GM12873 (cell line): ENCODE measurements around the gene TMEM164.

Experiments used
- CTCF ChIP-seq: IDR thresholded peaks from 2 replicates; pipeline ENCODE4 v1.5.1; 2012; ENCODE audit warnings: low read depth, mild to moderate bottlenecking, moderate library complexity, low read length, control low read depth; ENCODE audit not compliant: insufficient read depth; ENCODE audit errors: missing control alignments

The TMEM164 gene

DNA sequence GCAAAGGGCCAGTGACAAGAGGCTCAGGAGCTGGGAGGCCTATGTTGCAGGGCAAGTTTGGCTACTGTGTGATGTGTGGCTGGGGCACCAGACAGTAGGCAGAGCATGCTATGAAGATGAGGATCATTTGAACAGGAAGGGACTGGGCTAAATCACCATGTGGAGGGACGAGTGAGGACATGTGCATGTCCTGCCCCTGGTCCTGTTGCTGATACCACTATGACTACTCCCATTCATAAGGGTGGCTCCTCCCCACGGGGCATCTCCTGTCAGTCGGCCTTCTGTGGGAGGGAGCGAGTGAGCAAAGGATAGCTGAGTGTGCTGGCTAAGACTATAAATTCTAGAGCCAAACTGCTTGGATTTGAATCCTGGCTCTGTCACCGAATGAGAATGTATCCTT lies 139.2 kb downstream of the TMEM164 start:
- no peak for TF ChIP-seq CTCF

- no peak for TF ChIP-seq CTCF
These were observed 140.7 kb downstream of the TMEM164 start for GRCh38 chrX:110143454-110144210.

- TF ChIP-seq CTCF = no peak
These were observed 142.4 kb downstream of the TMEM164 start for GRCh38 chrX:110145311-110145710.

DNA sequence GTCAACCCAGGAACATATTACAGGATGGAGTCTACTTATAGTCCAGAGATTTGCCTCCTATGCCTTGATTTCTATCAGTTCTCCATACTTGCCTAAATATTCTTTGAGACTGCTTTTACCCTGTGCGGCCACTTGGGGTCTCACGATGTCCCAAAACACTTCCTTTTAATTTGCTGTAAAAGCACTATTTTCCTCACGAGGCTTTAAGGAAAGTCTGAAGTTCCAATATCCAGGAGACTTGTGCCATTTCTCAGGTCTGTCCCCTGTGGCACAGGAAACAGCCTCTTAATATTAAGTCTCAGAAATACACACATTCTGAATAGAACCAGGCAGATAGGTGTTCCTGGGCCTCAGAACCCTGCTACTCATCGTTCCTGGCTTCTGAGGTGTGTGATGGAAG lies 142.9 kb downstream of the TMEM164 start:
- TF ChIP-seq CTCF = peak; percentile 74

DNA sequence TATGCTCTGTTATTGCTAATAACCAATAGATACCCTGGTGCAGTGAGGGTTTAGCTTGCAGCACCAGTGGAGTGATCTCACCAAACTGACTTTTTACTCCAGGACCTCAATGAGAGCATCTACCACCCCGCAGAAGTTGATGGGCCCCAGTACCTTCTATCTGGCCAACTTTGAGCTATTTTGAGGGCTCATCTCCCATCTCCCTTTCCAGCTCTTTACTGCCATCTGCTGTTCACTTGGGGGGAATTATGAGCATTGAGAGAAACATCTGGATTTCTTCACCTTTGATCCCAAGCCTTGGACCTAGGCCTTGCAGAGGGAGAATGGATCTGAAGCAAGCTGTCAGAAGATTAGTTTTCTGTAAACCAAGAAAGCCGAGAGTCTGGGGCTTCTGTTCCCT lies 143.6 kb downstream of the TMEM164 start:
- peak; percentile 75 for TF ChIP-seq CTCF

GRCh38 chrX:110153244-110153643 lies 150.3 kb downstream of the TMEM164 start:
- TF ChIP-seq CTCF = no peak

GRCh38 chrX:110153896-110154295 lies 151.0 kb downstream of the TMEM164 start:
- TF ChIP-seq CTCF = no peak
